GM23338 (cell line): ENCODE data around the gene MORC3.

ENCODE experiments used
- CREB1 ChIP-seq: fragments of 250-450 bp; sonication (Bioruptor Pico); IDR thresholded peaks from 2 replicates; pipeline ENCODE4 v1.5.0; 2020; ENCODE audit warnings: low read depth, mild to moderate bottlenecking, moderate library complexity
- EZH2 ChIP-seq: fragments of 200-600 bp; sonication (generic); IDR thresholded peaks from one replicate; pipeline ENCODE4 v1.8.0; 2017; ENCODE audit warnings: antibody characterized with exemption, mild to moderate bottlenecking, low read depth; ENCODE audit not compliant: unreplicated experiment
- EZH2phosphoT487 ChIP-seq: fragments of 200-600 bp; sonication (generic); IDR thresholded peaks from one replicate; pipeline ENCODE4 v1.8.1; 2018; ENCODE audit warnings: antibody characterized with exemption; ENCODE audit not compliant: unreplicated experiment
- POLR2AphosphoS5 ChIP-seq: IDR thresholded peaks from 2 replicates; pipeline ENCODE4 v1.6.1; 2016; ENCODE audit warnings: antibody characterized with exemption, low read depth
- TF ChIP-seq, protein P1 (sequence below), 2 experiments: fragments of 200-600 bp in 1 of 2; sonication (generic) in 1 of 2; conservative IDR thresholded peaks; 2 replicates each; pipeline versions ENCODE4 v1.5.1 to v1.6.1; 2016 to 2017; ENCODE audit warnings: antibody characterized with exemption in 2 of 2, low read depth in 2 of 2, mild to moderate bottlenecking in 2 of 2, moderate library complexity in 1 of 2
- TF ChIP-seq, protein P2 (sequence below): IDR thresholded peaks from one replicate; pipeline ENCODE4 v1.6.1; 2018; ENCODE audit warnings: antibody characterized with exemption; ENCODE audit not compliant: unreplicated experiment

GRCh38 chr21:36359185-36359584, 39.2 kb downstream of the MORC3 start:
- TF ChIP-seq, protein P1, sequence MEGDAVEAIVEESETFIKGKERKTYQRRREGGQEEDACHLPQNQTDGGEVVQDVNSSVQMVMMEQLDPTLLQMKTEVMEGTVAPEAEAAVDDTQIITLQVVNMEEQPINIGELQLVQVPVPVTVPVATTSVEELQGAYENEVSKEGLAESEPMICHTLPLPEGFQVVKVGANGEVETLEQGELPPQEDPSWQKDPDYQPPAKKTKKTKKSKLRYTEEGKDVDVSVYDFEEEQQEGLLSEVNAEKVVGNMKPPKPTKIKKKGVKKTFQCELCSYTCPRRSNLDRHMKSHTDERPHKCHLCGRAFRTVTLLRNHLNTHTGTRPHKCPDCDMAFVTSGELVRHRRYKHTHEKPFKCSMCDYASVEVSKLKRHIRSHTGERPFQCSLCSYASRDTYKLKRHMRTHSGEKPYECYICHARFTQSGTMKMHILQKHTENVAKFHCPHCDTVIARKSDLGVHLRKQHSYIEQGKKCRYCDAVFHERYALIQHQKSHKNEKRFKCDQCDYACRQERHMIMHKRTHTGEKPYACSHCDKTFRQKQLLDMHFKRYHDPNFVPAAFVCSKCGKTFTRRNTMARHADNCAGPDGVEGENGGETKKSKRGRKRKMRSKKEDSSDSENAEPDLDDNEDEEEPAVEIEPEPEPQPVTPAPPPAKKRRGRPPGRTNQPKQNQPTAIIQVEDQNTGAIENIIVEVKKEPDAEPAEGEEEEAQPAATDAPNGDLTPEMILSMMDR (conservative IDR thresholded peaks at IDR 0.05; ENCODE audit: low read depth in 2 of 2) = no peak
- TF ChIP-seq EZH2phosphoT487 = no peak
- no peak for TF ChIP-seq EZH2
- TF ChIP-seq, protein P2, sequence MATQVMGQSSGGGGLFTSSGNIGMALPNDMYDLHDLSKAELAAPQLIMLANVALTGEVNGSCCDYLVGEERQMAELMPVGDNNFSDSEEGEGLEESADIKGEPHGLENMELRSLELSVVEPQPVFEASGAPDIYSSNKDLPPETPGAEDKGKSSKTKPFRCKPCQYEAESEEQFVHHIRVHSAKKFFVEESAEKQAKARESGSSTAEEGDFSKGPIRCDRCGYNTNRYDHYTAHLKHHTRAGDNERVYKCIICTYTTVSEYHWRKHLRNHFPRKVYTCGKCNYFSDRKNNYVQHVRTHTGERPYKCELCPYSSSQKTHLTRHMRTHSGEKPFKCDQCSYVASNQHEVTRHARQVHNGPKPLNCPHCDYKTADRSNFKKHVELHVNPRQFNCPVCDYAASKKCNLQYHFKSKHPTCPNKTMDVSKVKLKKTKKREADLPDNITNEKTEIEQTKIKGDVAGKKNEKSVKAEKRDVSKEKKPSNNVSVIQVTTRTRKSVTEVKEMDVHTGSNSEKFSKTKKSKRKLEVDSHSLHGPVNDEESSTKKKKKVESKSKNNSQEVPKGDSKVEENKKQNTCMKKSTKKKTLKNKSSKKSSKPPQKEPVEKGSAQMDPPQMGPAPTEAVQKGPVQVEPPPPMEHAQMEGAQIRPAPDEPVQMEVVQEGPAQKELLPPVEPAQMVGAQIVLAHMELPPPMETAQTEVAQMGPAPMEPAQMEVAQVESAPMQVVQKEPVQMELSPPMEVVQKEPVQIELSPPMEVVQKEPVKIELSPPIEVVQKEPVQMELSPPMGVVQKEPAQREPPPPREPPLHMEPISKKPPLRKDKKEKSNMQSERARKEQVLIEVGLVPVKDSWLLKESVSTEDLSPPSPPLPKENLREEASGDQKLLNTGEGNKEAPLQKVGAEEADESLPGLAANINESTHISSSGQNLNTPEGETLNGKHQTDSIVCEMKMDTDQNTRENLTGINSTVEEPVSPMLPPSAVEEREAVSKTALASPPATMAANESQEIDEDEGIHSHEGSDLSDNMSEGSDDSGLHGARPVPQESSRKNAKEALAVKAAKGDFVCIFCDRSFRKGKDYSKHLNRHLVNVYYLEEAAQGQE = no peak
- TF ChIP-seq POLR2AphosphoS5 = no peak
- no peak for TF ChIP-seq CREB1 (CRISPR knock-in tag)
